HEK293T (cell line): ENCODE results near the gene HECA.

ENCODE experiments used
- BHLHE40 ChIP-seq: fragments of 450-650 bp; IDR thresholded peaks from 2 replicates; pipeline ENCODE4 v1.6.1; 2016; ENCODE audit warnings: mild to moderate bottlenecking, moderate library complexity, borderline replicate concordance
- FOXA1 ChIP-seq: fragments of 450-650 bp; IDR thresholded peaks from 2 replicates; pipeline ENCODE4 v1.6.1; 2016; ENCODE audit warnings: mild to moderate bottlenecking
- FOXK2 ChIP-seq: fragments of 450-650 bp; IDR thresholded peaks from 2 replicates; pipeline ENCODE4 v1.6.1; 2016; ENCODE audit warnings: mild to moderate bottlenecking
- FOXM1 ChIP-seq: fragments of 450-650 bp; IDR thresholded peaks from 2 replicates; pipeline ENCODE4 v1.6.1; 2017; ENCODE audit warnings: mild to moderate bottlenecking, borderline replicate concordance
- HDGF ChIP-seq: fragments of 450-650 bp; IDR thresholded peaks from 2 replicates; pipeline ENCODE4 v1.6.1; 2017; ENCODE audit warnings: antibody characterized with exemption, borderline replicate concordance
- L3MBTL2 ChIP-seq: fragments of 450-650 bp; conservative IDR thresholded peaks from 2 replicates; pipeline ENCODE4 v1.6.1; 2016; ENCODE audit warnings: mild to moderate bottlenecking
- LEF1 ChIP-seq: fragments of 450-650 bp; IDR thresholded peaks from 2 replicates; pipeline ENCODE4 v1.6.1; 2017; ENCODE audit warnings: mild to moderate bottlenecking, borderline replicate concordance
- NFRKB ChIP-seq: fragments of 450-650 bp; IDR thresholded peaks from 2 replicates; pipeline ENCODE4 v1.6.1; 2016; ENCODE audit warnings: mild to moderate bottlenecking, moderate library complexity
- SP1 ChIP-seq: fragments of 450-650 bp; IDR thresholded peaks from 2 replicates; pipeline ENCODE4 v1.6.1; 2017
- SUZ12 ChIP-seq: fragments of 450-650 bp; IDR thresholded peaks from 2 replicates; pipeline ENCODE4 v1.6.1; 2016; ENCODE audit warnings: mild to moderate bottlenecking
- TARDBP ChIP-seq: fragments of 450-650 bp; IDR thresholded peaks from 2 replicates; pipeline ENCODE4 v1.6.1; 2016

- TF ChIP-seq BHLHE40 (no peak), HDGF (no peak), FOXK2 (no peak), FOXM1 (no peak), SP1 (no peak), TARDBP (no peak), FOXA1 (no peak), SUZ12 (no peak), L3MBTL2 (no peak), LEF1 (no peak), NFRKB (no peak)
Measured at GRCh38 chr6:139107051-139107450, 27.8 kb upstream of the HECA start.
